HG02571 (cell line): ENCODE results near the gene CATSPERZ.

Experiments
- ATAC-seq: cut with Tn5 transposase; IDR thresholded peaks from one replicate; pipeline ENCODE4 v1.9.1; 2021; ENCODE audit warnings: mild to moderate bottlenecking, moderate library complexity; ENCODE audit not compliant: unreplicated experiment

Gene CATSPERZ

GRCh38 chr11:64263947-64264317 is 36.2 kb upstream of the CATSPERZ start:
- no peak for ATAC-seq

- no peak for ATAC-seq
Measured at GRCh38 chr11:64264371-64264852, 35.7 kb upstream of the CATSPERZ start.

DNA sequence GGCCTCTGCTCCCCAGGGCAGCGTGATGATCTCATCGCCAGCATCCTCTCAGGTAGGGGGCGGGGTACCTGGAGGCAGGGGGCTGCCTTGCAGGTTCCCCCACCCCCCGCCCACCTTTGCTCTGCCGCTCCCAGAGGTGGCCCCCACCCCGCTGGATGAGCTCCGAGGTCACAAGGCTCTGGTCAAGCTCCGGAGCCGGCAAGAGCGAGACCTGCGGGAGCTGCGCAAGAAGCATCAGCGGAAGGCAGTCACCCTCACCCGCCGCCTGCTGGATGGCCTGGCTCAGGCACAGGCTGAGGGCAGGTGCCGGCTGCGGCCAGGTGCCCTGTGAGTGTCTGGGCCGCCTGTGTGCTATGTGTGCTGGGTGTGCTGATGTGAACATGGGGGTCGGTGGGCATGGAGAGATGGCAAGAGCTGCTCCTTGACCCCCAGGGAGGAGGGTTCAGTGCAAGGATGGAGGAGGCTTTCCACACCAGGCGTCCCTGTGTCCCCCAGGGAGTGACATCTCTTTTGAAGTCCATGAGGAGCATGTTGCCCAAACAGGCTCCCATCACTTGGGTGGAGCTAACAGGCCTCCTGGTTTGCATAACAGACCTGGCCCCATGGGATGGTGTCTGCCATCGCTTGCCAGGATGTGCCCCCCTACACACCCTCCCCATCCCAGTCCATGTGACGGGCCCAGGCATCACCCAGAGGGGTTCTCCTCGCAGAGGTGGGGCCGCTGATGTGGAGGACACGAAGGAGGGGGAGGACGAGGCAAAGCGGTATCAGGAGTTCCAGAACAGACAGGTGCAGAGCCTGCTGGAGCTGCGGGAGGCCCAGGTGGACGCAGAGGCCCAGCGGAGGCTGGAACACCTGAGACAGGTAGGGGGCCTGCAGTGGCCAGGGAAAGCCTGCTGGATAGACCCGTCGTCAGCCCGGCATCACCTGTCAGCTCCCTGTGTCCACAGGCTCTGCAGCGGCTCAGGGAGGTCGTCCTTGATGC is 34.7 kb upstream of the CATSPERZ start:
- ATAC-seq = no peak

GRCh38 chr11:64266339-64266738 is 33.8 kb upstream of the CATSPERZ start:
- ATAC-seq = no peak

DNA sequence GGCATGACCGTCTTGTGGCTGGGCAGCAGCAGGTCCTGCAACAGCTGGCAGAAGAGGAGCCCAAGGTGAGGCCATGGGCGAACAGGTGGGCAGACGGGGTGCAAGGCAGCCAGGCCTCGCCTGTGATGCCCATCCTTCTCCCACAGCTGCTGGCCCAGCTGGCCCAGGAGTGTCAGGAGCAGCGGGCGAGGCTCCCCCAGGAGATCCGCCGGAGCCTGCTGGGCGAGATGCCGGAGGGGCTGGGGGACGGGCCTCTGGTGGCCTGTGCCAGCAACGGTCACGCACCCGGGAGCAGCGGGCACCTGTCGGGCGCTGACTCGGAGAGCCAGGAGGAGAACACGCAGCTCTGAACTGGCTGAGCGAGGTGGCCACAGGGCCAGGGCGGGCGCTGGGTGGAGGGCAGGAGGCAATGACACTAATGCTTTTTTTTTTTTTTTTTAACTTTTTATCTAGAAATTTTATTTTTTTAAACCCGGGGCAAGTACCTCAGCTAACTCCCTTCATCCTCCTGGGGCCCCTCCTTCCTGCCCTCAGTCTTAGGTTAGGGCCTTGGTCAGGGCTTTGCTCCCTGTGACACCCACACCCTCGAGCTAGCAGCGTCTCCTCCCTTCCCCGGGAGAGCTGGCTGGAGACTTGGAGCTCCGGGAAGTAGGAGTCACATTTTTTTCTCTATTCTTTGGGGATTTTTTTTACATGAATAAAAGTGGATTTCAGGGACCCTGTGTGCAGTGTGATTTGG is 32.8 kb upstream of the CATSPERZ start:
- ATAC-seq = no peak

DNA sequence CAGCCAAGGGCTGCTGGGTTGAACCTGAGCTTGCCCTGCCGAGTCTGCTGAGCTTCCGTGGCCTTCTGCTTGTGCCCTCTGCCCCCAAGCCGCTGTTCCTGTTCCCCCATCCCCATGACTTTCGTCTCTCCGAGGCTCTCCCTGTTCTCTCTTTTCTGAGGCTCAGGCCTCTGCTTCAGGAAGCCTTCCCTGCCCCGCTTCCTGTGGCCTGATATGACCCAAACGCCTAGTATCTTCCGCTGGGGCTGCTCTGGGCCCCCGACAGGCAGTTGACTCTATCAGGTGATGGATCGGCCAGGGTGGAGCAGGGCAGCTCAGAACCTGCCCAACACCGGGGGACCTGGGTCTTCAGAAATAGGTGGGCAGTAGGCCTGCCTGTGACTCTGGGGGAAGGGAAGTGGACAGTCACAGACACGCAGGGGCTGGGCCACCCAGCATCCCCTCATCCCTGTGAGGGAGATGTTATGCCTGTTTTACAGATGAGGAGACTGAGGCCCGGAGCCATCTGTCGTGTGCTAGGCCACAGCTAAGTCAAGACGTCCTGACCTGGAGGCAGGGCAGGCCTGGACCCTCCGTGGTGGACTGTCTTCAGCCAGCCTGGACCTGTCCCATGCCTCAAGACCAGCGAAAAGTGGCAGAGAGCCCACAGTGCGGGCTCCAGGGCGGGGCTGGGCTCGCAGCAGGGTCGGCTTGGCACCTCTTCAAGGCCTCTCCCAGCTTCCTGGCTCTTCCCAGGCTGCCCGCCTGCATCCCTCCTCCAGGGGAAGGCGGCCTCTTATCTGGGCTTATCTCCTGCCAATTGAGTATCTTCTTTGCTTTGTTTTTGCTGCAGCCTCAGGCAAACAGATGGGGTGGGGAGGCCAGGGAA is 31.9 kb upstream of the CATSPERZ start:
- no peak for ATAC-seq

DNA sequence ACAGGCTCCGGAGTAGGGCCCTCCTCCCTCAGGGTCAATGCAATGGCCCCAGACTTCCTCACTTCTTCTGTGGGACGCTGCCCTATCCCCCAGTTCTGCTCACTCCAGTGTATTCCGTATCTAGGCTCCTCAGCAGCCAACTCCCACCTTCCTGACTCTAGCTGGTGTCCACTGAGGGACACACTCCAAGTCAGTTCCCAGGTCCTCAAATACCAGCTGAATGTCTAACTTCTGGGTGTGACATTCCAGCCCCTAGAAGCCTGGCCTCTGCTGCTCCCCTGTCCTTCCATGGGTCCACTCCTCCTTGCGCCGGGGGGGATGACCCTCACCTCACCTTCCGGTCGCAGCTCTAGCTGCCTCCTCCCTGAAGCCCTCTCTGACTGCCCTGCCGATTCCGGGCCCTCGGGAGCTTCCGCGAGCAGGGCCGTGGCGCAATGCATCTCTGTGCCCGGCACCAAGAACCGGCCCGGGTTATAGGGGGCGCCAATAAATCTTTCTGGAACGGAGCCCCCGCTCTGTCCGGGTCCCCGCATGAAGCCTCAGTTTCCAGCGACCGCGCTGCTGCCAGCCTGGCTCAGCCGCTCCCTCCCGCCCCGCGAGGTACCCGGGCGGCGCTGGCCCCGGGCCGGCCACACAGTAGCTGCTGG is 31.1 kb upstream of the CATSPERZ start:
- ATAC-seq = peak; percentile 4

GRCh38 chr11:64269540-64270220 is 30.5 kb upstream of the CATSPERZ start:
- ATAC-seq = peak; percentile 71

GRCh38 chr11:64275031-64275800 is 24.9 kb upstream of the CATSPERZ start:
- ATAC-seq = no peak

DNA sequence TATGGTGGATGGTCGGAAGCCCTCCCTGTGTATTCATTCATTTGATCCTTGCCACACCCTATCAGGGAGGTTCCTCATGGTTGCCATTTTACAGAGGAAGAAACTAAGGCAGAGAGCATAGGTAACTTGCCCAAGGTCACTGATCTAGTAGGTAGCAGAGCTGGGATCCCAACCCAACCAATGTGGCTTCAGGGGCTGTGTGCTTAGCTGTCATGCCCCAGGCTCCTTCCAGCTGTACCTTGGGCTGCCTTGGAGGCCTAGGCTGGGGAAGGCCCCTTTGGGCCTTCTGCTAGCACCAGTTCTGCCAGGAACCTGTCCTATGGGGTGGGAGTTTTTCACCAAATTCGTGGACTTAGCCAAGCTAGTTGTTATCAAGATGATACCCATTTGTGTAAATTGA is 24.3 kb upstream of the CATSPERZ start:
- ATAC-seq = no peak

DNA sequence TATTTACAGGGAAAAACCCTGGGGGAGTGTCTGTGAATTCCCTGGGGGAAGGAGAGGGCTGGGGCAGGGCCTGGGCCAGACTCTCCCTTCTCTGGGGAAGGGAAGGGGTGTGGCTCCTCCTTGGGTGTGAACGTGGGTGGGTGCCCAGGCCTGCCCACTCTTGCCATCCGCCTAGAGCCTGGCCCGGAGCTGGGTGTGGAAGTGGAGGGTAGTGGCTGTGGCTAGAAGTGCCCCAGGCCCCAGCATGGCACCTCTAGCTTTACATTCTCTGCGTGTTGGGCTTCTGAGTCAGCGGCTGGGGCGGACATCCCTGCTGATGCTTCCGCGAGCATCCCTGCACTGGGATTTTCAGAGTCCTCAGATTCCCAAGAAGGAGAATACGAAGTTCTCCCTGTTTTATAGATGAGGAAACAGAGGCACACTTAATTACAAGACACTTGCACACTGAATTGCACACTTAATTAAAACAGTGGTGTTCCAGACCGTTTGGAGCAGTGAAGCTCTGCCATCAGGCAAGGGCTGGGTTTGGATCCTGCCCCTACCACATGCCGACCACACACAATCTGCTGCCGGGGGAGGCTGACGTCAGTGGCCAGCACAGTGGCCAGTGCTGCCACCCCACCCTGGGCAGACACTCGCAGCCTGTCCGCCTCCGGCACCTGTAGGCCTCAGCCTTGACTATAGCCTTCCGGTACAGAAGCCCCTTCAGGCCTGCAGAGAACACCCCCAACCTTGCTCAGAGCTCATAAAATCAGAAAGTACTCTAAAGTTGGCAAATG is 23.3 kb upstream of the CATSPERZ start:
- no peak for ATAC-seq

- no peak for ATAC-seq
Measured at GRCh38 chr11:64278576-64279190, 21.5 kb upstream of the CATSPERZ start.

GRCh38 chr11:64281957-64282770 is 18.0 kb upstream of the CATSPERZ start:
- no peak for ATAC-seq

- ATAC-seq = no peak
Measured at GRCh38 chr11:64283092-64283491, 17.1 kb upstream of the CATSPERZ start.

- peak; percentile 59 for ATAC-seq
Measured at GRCh38 chr11:64284048-64284961, 15.9 kb upstream of the CATSPERZ start, which contains the start of gene BAD. BAD (minus strand) TSS chr11:64284665; CDS start chr11:64284368, 297 bp downstream.
